Parathyroid adenoma (tissue), 2 donors: Measurements from ENCODE around the gene CFP.

ENCODE experiments used
- H2AFZ ChIP-seq: fragments of 300-600 bp; sonication (generic); one replicate; pipeline ENCODE4 v1.7.0; 2017; ENCODE audit warnings: antibody characterized with exemption, mild to moderate bottlenecking
- H3K27ac ChIP-seq: fragments of 300-600 bp; sonication (generic); one replicate; pipeline ENCODE4 v1.7.0; 2017
- H3K27me3 ChIP-seq: fragments of 300-600 bp; sonication (generic); one replicate; pipeline ENCODE4 v1.7.0; 2017; ENCODE audit warnings: low read length; ENCODE audit not compliant: control insufficient read depth, insufficient read depth
- H3K36me3 ChIP-seq: fragments of 300-600 bp; sonication (generic); one replicate; pipeline ENCODE4 v1.7.0; 2017; ENCODE audit warnings: low read length; ENCODE audit not compliant: control insufficient read depth, insufficient read depth
- H3K4me1 ChIP-seq: fragments of 300-600 bp; sonication (generic); one replicate; pipeline ENCODE4 v1.7.0; 2017; ENCODE audit warnings: control low read depth
- H3K4me2 ChIP-seq: fragments of 300-600 bp; sonication (generic); one replicate; pipeline ENCODE4 v1.7.0; 2017; ENCODE audit warnings: low read length
- H3K4me3 ChIP-seq: fragments of 300-600 bp; sonication (generic); one replicate; pipeline ENCODE4 v1.7.0; 2017; ENCODE audit warnings: low read depth, low read length
- H3K79me2 ChIP-seq: fragments of 300-600 bp; sonication (generic); one replicate; pipeline ENCODE4 v1.7.0; 2017; ENCODE audit warnings: control low read depth
- H3K9ac ChIP-seq: fragments of 300-600 bp; sonication (generic); one replicate; pipeline ENCODE4 v1.7.0; 2017; ENCODE audit warnings: mild to moderate bottlenecking
- H3K9me3 ChIP-seq: fragments of 300-600 bp; sonication (generic); one replicate; pipeline ENCODE4 v1.7.0; 2017; ENCODE audit warnings: low read length; ENCODE audit not compliant: control insufficient read depth
- CTCF ChIP-seq: fragments of 300-600 bp; sonication (generic); IDR thresholded peaks from one replicate; pipeline ENCODE4 v1.7.0; 2017; ENCODE audit warnings: antibody characterized with exemption, mild to moderate bottlenecking
- donor health status: primary hyperparathyroidism.

Gene CFP

GRCh38 chrX:47574547-47575301 is 55.0 kb downstream of the CFP start:
- no peaks in the 10 kb centered on the region for H3K36me3 ChIP-seq
- H2AFZ ChIP-seq, result no peak overlapping the region
- no peaks in the 10 kb centered on the region for H3K4me1 ChIP-seq
- TF ChIP-seq CTCF, result no peak
- no peak overlapping the region for H3K27ac ChIP-seq
- H3K4me2 ChIP-seq, result no peak overlapping the region
- H3K9ac ChIP-seq, result no peak overlapping the region
- H3K27me3 ChIP-seq, result no peaks in the 10 kb centered on the region
- H3K9me3 ChIP-seq, result no peaks in the 10 kb centered on the region
- no peak overlapping the region for H3K4me3 ChIP-seq
- H3K79me2 ChIP-seq, result no peaks in the 10 kb centered on the region

GRCh38 chrX:47574076-47574546 is 55.6 kb downstream of the CFP start:
- Histone ChIP-seq H2AFZ (no peak overlapping the region), H3K9me3 (no peaks in the 10 kb centered on the region), H3K4me3 (no peak overlapping the region), H3K4me1 (no peaks in the 10 kb centered on the region), H3K36me3 (no peaks in the 10 kb centered on the region), H3K27me3 (no peaks in the 10 kb centered on the region), H3K79me2 (no peaks in the 10 kb centered on the region), H3K9ac (no peak overlapping the region), H3K4me2 (no peak overlapping the region), H3K27ac (no peak overlapping the region)
- no peak for TF ChIP-seq CTCF

GRCh38 chrX:47573341-47574075 is 56.2 kb downstream of the CFP start:
- Histone ChIP-seq H3K27me3 (no peaks in the 10 kb centered on the region), H3K9me3 (no peaks in the 10 kb centered on the region), H3K9ac (no peak overlapping the region), H3K36me3 (no peaks in the 10 kb centered on the region), H3K27ac (no peak overlapping the region), H3K4me2 (no peak overlapping the region), H3K4me1 (no peaks in the 10 kb centered on the region), H3K79me2 (no peaks in the 10 kb centered on the region), H3K4me3 (no peak overlapping the region), H2AFZ (no peak overlapping the region)
- no peak for TF ChIP-seq CTCF
